Measurements from ENCODE around the gene MTUS2.

MTUS2 gene

DNA sequence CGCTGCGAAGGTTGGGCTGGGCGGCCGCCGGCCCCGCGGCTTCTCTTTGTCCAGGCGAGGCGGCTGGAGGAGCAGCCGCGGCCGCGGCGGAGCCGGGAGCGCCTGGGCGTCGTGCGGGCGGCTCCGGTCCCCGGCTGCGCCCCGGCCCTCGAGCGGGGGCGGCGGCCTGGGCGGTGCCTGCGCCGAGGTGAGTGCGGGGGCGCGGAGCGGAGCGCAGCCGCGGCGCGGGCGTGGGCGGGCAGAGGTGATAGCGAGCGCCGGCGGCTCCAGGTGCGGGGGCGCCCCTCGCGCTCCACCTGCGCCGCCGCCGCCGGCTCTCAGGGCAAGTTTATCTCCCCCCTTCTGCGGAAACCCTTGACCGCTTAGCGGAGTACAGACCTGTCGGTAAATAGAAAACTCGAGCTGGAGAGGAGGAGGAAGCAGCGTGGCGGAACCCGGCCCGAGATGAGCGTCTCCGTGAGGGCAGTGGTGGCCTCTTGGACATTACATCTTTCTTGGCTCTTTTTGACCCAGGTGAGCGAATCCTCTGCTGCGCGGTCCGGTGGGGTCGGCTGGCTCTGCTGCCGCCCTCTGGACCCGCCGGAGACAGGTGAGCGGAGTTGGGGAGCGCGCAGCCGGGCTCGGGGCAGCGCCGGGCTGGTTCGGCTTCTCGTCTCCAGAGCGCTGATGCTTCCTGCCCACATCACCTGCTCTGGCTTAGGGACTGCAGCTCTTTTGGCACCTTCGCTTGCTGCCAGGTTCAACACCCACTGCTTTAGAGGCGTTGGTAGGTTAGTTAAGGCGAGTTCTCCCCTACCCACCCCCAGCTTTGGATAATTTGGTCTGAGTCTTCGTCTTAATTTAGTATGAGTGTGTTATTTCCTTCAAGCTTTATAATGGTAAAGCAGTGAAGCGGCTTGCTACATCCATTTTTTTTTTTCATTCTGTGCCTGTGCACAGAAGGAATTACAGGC lies at the start of gene MTUS2:
MTUS2 (plus strand) TSS at position 241 of the 953 bp plus-strand sequence.
- DNase-seq (ENCODE audit: low read depth in 3 of 3), result peak in 1 of 3 experiments; percentile 30

DNA sequence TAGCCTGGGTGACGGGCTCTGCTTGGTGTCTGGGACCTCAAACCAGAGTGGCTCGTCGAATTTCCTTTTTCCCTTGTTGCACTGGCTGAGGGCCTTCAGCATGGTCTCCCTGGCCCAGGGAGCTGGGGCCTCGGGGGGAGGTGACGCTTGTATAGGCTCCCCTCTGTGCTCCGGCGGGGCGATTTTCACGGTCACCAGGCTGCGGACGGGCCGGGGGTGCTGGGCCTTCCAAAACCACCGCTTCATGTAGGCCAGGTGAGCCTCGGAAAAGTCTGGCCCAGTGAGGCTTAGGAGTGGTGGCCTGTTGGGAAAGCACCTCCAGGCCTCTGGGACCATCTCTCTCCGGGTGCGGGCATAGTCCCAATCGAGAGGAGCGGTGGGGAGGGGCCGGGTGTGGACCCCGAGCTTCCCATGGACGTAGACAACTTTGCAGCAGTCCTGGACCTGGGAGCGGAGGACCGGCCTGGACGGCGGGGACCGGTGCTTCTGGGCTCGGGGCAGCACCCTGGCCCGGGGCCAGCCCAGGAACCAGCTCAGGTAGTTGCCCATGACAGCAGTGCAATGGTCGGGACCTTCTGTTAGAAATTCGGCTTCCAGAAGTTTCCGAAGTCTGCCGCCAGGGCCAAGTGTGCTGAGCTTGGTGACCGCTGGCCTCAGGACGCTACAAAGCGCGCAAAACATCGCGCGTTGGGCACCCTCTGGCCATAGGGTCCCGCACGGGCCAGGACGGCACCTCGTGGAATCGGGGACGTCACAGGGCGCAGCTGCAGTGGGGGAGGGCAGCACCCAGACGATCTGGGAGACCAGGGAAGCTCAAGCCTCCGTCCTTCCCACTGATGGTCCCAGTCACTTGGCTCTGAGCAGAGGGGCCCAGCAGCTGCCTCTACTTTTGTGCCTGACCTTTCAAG lies 41.6 kb upstream of the MTUS2 start:
- no peak for DNase-seq (ENCODE audit: low read depth in 3 of 3)

DNA sequence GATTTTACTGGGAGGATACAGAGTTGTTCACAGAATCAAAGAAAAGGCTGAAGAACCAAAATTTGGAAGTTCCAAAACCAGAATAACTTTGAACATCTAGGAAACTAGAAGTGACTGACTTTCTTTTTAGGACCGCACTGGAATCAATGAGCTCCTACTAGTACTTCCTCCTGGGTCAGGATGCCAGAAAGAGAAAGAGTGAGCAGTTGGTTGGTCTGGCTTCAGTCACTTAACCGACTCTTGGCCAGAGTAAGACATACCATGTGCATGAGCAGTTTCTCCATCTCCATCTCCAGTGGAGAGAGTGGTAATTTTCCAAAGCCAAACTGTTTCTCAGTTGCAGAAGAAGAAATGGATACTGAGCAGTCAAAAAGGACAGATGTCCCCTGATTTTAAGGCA lies 27.1 kb upstream of the MTUS2 start:
- DNase-seq (ENCODE audit: low read depth in 3 of 3), result no peak

DNA sequence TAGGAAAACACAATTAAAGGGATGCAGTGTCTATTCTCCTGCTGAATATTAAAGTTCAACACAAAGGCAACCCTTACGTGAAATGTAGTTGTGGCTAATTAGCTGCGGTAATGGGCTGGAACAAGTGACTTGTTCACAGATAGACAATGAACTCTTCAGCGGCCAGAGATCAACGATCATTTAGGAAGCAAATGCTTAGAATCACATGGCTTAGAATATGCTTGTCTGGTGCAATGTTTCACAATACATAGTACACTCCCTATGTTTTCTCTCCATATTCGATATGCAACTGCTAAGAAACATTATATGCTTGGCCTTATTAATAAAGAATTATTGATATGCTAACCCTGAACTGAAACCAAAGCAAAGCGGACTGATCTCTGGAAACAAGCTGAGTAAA lies 25.7 kb upstream of the MTUS2 start:
- DNase-seq (ENCODE audit: low read depth in 3 of 3), result no peak

DNA sequence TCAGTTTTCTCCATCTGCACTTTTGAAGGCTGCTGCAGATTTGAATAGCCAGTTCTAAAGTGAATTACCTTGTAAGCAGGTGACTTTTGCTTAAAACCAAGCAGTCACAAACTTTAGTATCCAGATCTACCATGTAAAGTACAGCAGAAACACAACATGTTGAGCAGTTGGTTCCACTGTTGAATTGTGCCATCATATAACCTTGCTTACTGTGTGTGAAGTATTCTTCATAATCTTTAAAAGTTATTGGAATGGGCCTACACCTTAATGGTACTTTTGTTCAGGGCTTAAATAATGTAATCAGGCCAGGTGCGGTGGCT lies 23.2 kb upstream of the MTUS2 start:
- DNase-seq (ENCODE audit: low read depth in 3 of 3), result no peak

DNA sequence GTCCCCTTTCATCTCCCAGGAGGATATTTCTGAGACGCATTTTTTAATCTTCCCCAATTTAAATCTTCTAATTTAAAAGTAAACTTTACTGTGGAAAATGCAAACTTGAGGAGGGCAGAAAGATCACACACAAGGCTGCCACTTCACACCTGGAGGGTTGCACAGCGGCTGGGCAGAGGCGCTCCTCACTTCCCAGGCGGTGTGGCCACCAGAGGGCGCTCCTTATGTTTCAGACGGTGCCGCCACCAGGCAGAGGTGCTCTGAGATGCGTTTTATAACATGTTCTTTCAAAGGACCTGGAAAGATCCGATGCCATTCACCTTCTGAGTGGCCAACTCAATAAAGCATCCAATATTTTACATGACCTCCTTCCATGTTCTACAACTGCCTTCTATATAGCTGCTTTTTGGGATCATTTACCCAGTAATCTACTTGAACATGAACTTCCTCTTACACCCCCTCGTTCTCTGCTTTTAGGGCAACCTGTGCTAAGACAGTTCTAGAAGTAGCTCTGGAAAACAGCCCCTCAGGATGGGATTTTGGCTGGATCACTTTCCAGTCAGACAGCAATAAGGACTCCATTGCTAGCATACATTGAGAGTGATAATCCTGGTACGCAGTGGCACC lies 14.8 kb upstream of the MTUS2 start:
- DNase-seq (ENCODE audit: low read depth in 3 of 3), result peak in 1 of 3 experiments; percentile 49

DNA sequence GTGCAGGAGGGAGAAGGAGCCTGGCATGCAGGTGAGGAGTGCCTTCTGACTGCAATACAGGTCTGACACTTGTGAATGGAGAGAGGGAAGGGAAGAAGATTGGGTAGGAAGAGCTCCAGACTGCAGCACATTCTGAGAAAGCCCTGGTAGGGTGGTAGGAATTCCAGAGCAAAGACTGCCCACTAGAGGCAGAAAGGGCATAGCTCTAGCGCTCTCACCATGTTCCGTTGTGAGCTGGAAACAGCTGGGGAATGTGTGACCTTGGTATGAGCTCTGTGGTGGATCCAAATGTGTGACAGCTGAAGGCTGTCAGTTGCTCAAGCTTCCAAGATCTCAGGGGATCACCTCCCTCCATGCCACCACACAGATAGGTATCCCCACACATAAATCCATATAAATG lies 2.9 kb upstream of the MTUS2 start:
- no peak for DNase-seq (ENCODE audit: low read depth in 3 of 3)

DNA sequence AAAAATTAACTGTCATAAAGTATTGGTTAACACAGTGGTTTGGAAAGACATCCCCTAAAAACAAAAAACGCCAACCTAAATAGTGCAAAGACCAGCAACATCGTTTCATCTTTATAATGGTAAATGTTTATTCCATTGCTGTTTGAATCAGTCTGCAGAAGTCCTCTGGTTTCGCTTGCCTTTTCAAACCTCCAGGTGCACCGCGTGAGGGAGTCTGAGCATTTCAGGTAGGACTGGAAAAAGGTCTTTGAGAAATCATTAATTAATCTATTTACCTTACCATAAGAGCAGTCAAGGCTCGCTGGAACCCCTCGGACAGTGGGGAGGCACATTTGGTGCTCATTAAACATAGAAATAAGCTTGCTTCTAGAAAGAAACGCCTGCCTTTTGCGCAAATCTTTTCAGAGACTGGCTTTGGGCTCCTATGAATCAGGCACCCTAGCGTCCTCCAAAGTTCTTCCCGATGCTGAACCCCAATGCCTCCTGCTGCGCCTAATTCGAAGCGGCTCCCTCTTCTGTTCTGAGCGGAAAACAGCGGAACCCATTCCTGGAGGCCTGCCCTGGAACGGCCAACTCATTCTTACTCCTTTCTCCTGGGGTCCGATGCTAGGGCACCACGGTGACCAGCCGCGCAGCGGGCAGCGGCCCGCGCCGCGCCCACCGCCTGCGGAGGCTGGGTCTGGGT lies 951 bp upstream of the MTUS2 start:
- DNase-seq (ENCODE audit: low read depth in 3 of 3), result no peak

DNA sequence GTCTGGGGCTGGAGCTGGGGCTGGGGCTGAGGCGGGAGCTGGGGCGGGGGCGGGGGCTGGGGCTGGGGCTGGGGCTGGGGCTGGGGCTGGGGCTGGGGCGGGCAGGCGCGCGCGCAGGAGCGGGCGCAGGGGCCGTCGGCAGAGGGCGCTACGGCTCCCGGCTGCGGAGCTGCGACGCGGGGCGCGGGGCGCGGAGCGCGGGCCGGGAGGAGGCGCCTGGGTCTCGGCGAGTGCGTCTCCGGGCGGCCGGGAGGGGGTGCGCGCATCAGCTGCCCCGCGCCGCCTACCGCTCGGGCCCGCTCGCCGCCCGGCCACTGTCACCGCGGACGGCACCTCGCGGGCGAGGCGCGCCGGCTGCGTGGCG lies 422 bp upstream of the MTUS2 start:
- peak in 1 of 3 experiments; percentile 50 for DNase-seq (ENCODE audit: low read depth in 3 of 3)

DNA sequence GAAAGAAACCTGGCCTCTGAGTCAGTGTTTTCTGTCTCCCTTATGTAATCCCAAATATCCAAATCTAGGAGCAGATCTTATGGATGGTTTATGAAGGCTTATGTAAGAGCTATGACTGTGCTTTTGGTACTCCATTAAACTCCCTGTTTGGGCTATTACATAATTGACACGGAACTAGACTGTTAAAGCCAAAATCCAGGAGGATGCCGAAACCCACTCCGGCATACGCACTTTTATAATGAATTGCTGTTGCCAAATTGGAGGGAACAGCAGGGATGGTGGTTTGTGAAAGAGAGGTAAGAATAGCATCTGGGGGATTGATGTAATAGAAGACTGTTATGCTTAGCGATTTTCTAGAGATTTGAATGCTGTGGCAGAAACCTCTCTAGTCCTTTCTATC lies 2.0 kb downstream of the MTUS2 start:
- DNase-seq (ENCODE audit: low read depth in 3 of 3), result no peak

DNA sequence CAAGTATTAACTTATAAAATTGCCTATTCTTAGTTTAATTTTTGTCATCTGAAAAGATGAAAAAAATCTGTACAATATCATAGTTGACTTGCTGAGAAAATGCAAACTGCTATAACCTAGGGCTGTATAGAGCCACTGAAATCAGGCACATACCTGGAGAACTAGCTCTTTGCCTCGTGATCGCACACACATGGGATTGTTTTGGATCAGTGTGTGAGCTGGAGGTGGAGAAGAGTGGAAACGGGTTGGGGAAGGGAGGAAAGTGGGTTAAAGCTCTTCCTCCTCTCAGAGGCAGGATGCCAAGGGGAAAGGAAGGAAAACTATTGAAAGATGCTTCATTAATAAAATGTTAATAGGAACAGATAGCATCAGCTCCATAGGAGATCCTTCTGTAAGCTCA lies 2.7 kb downstream of the MTUS2 start:
- no peak for DNase-seq (ENCODE audit: low read depth in 3 of 3)

DNA sequence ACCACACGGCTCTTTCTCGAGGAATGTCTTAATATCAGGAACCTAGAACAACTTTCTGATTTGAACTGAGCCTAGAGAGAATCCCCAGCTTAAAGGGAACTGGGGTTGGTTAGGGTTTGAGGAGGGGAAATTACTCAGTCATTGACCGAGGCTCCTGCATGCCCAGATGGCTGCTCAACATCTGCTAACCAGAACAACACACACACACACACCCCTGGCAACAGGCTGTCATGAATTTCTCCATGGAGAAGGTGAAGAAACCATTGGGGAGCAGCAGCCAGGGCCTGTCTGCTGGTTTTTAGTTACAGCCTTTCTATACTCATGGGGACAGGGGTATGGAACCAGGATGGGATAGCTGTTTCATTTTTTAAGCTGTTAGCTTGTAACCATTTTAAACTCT lies 5.2 kb downstream of the MTUS2 start:
- DNase-seq (ENCODE audit: low read depth in 3 of 3), result no peak

DNA sequence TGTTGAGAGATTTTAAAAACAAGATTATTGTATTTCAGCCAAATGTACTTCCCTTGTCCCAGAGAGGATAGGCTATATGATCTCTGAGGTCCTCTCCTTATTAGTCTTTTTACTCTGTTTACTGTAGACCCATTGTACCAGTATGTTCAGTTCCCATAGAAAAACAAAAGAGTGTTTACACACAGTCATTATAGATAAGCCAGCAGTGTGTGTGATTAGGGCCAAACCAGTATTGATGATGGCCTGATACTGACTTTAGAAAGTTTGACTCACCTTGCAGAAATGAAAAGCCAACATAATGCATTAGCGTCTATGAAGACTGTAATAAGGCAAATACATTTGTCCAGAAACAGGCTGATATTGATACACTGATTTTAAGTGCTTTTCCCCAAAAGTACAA lies 6.2 kb downstream of the MTUS2 start:
- no peak for DNase-seq (ENCODE audit: low read depth in 3 of 3)

DNA sequence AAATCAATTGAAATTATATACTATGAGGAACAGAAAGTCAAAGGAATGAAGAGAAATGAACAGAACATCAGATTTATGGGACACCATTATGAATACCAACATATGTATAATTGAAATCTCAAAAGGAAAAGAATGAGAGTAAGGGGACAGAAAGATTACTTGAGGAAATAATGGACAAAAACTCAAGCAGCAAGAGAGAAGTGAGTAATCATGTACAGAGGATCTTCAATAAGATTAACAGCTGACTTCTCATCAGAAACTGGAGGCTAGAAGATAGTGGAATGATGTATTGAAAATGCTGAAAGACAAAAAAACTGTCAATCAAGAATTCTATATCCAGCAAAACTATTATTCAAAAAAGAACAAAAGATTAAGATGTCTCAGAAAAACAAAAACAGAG lies 10.4 kb downstream of the MTUS2 start:
- no peak for DNase-seq (ENCODE audit: low read depth in 3 of 3)

DNA sequence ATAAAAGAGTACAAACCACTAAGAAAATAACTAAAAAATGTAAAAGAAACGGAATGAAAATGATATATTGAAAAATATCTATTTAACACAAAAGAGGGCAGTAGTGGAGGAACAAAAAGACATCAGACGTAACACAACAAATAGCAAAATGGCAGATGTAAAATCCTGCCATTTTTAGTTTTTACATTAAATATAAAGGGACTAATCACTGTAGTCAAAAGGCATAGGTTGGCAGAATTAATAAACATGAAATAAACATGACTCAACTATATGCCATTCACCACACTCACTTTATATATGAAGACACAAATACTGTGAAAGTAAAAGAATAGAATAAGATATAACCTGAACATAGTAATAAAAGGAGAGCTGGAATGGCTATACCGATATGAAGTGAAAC lies 11.0 kb downstream of the MTUS2 start:
- no peak for DNase-seq (ENCODE audit: low read depth in 3 of 3)

DNA sequence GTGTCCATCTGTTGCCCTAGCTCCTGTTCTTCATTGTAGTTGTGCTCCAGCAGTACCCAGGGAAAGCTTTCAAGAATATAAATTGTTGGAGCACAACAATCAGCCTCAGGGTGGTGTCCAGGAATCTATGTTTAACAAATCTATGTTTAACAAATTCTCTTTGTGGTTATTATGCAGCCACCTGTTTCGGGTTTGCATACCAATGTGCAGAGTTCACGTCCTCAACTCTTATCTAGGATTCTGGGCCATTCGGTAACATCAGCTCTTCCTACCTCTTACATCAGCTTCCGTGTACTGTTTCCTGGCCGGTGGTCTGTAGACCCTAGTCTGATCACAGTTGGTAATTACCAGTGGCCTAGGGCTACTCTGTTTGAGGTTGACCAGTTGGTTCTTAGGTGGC lies 17.0 kb downstream of the MTUS2 start:
- DNase-seq (ENCODE audit: low read depth in 3 of 3), result no peak

DNA sequence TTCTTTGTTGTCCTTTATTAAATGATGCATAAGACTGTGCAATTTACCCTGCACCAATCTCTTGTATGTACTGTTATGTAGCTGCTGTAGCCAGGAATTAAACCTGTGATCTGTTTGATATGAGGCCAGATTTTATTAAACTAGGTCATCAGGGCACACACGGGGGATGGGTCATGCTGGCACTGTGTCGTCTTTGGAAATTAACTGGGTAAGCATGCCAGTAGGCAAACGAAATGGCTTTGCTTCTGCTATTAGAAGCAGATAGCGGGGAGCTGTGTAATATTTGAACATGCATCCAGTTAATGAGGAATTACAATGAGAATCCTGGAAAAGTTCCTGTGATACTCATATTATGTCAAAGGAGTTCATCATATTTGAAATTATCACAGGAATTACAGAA lies 23.5 kb downstream of the MTUS2 start:
- DNase-seq (ENCODE audit: low read depth in 3 of 3), result no peak

DNA sequence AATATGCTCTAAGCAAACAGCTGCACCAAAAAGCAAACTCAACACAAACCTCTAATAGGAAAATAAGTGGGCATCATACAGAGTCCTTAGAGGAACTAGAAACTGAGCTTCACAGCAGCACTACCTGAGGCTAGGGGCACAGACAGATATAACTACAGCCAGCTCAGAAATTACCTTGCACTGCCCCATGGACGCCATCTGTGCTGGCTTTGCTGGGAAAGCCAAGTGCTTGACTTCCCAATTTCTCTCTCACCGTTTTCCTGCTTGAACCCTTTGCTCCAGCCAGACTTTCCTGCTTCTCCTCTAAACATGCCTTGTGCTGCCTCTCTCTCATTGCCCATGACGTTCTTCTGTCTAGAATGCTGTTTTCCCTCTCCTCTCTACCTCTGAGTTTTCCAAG lies 29.3 kb downstream of the MTUS2 start:
- DNase-seq (ENCODE audit: low read depth in 3 of 3), result no peak

DNA sequence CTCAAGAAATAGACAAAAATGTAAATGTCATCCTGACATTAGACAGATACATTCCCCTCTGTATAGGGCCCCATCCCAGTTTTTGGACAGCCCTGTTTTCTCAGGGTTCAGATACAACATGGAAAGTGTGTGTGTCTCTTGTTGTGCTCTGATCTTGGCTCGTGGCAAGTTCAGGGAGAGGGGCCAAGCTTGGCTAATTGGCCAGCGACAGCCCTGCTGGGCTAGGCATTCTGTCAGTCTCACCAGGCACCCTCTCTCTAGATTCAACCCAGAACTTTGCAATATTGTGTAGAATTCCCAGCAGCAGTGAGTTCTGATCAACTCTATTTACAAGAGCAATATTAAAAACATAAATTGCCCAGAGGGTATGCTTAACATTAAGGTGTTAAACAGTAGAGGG lies 30.1 kb downstream of the MTUS2 start:
- no peak for DNase-seq (ENCODE audit: low read depth in 3 of 3)

DNA sequence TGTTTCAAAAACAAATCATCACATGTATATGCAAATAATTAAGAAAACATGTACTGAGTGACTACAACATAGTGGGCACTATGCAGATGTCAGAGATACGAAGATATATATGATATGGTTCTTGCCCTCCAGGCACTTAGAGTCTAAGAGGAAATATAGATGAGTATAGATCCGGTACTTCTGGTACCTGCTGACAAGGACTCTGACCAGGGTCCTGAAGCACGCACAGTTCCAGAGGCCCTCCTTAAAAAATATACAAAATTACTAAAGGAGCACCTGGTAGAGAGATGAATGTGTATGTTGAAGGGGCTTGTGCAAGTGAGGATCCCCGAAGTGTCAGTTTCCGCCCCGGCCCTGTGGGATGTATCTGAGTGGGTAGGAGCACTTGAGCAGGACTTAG lies 31.3 kb downstream of the MTUS2 start:
- DNase-seq (ENCODE audit: low read depth in 3 of 3), result no peak

DNA sequence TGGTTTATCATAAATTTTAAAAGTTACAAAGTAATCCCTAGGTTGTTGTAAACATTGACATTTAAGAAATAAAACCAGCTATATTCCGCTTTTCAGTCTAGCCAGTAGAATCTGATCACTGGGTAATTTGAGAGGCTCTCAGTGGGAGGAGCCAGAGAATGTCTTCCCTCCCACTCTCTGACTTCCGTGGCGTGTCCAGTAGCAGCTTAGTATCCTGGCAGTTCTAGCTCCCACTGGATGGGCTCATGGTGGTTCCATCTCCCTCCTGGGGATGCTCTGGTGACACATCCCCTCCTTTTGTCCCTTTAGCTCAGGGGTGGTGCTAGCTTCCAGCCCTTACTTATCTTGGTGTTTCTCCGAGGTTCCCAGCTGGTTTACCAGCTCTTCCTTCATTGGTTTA lies 34.5 kb downstream of the MTUS2 start:
- DNase-seq (ENCODE audit: low read depth in 3 of 3), result no peak

DNA sequence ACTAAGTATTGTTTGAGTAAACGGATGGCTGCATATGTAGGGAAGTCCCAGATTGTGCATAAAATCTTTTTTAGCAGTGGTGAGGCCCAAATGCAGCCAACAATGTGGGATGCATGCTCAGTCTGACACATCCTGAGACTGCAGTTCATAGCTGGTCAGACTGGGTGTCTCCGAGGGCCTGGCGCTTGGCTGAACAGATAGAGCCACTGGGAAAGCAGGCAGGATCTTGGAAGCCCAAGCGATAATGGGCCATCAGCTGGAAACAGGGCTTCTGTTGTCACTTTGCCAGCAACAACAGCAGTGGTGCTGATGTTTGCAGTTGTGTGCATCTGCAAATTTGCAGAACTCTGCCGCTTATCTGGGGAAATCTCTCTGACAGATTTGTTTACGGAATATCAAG lies 36.1 kb downstream of the MTUS2 start:
- DNase-seq (ENCODE audit: low read depth in 3 of 3), result no peak

Measured in stimulated activated CD4-positive, alpha-beta T cell treated with anti-CD3 and anti-CD28 coated beads, TNF-alpha, amount 100 ng/mL, for 24 hours (primary cell).